ENCODE measurements around the gene GLRX2.

The GLRX2 gene

DNA sequence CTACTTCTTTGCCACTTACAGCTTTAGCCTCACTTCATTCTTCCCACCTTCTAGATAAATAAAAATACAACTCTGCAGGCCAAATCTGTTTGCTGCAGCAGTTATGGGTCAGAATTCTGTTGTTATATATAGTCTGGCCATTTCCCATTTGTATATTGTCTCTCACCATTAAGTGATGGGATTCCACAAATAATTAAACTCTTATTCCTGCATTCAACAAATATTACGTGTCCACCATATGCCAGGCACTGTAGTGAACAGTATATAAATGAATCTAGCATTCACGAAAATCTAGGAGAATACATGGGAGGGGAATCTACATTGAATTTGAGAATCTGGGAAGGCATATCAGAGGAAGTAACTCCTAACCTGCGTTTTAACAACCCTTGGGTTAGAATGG is 5.7 kb upstream of the GLRX2 start:
- DNase-seq: no peak

DNA sequence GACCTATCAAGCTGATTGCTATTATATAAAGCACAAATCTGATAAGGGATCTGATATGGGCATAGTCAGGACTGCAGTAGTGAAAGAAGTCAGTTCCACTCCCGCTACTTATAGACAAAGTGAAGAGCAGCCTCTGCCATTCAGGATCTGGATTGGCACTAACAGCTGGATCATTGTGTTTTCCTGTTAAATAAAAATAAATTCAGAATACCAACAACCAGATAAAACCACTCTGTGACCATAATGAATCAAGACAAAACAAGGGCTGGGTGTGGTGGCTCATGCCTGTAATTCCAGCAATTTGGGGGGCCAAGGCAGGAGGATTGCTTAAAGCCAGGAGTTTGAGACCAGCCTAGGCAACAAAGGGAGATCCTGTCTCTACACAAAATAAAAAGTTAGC is 5.0 kb upstream of the GLRX2 start:
- DNase-seq: no peak

DNA sequence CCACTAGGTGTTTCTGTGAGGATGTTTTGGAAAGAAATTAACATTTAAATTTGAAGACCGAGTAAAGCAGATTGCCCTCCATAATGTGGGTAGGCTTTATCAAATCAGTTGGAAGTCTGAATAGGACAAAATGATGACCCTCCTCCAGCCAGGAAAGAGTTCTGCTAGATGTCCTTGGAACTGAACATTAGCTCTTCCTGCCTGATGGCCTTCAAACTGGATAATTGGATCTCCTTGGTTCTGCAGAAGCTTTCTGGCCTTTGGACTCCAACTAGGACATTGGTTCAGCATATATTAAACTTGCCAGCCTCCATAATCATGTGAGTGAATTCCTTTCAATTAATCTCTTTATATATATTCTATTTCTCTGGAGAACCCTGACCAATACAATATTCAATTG is 4.4 kb upstream of the GLRX2 start:
- no peak for DNase-seq

DNA sequence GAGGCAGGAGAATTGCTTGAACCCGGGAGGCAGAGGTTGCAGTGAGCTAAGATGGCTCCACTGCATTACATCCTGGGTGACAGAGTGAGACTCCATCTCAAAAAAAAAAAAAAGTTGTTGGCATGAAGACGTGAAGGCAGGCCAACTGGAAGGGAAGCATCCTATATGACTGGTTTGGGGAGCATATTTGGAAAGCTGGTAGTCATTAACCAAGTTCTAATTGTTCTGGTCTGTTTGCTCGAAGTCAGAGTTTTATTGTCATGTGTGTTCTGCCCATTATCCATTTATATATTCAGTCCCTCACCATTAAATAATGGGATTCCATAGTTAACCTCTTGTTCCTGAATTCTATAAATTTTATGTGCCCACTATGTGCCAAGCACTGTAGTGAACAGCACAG is 3.3 kb upstream of the GLRX2 start:
- no peak for DNase-seq

DNA sequence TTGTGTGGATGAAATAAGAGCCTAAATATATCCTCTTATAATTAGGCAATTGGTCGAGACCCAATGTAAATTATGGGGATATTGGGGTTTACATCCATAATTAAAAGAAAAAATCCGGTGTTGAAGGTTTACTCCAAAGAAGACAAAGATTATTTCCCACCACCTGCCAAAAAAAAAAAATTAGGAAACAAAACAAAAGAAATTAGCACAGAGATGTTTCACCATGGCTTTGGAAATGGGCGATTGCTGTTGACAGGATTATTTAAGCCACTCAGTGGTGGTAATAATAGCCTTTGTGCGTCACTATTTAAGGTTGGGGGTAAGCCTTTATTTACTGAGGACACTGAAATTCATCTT is 585 bp upstream of the GLRX2 start:
- DNase-seq: peak; percentile 61

DNA sequence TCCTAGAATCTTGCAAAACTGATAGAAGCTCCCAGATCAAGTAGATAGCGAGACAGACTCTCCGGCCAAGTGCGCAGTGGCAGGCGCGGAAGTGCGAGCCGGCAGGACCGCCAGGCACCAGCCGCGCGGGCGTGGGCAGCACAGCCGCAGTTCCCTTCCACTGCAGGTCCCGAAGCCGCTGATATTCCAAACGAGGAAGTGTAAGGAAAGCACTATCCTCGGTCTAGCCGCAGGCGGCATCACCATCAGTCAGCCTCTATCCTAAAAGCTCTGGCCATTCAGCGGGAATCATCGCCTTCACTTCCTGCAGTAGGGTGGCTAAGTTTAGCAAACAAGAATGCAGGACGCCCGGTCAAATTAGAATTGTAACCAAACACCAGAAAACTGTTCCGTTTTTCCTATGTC is 710 bp downstream of the GLRX2 start:
- DNase-seq: no peak

DNA sequence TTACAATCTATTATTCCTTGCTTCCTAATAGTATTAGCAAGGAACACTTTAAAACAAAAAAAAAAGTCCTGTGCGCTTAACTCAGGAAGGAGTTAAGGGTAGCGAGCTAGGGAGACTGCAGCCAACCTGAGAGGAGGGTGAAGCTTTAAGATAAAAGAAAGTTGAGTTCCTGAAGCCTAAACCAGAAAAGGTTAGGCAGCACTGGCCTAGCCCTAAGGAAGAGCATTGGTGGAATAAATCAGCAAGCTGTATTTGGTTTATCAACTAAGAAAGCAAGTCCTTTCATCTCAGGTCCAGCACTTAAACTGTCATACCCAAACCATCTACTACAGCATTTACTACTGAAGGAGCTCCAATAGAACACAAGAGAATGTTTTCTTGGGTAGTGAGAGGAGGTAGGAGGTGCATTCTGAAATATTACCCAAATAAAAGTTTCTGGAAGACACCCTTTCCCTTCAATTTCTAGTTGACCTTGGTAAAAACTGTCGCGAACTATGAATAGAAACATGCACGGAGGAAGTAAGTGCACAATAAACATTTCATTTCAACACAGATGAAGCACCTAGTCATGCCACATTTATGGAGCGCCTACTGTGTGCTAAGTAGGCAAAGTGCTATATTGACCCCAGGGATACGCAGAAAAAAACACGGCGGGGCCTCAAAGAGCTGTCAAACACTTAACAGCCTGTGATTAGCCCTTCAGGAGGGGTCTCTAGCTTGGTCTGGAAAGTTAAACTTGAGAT is 1.3 kb downstream of the GLRX2 start:
- DNase-seq: no peak

DNA sequence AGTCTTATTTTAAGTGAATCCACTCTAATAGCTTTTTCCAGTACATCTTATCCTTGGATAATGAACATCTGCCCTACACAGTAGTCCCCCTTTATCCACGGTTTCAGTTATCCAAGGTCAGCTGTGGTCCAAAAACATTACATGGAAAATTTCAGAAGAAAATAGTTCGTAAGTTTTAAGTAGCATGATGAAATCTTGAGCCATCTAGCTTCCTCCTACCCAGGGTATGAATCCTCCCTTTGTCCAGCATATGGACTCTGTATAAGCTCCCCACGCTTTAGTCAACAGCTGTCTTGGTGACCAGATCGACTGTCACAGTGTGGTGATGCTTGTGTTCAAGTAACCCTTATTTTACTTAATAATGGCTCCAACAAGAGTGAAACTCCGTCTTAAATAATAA is 2.6 kb downstream of the GLRX2 start:
- no peak for DNase-seq

DNA sequence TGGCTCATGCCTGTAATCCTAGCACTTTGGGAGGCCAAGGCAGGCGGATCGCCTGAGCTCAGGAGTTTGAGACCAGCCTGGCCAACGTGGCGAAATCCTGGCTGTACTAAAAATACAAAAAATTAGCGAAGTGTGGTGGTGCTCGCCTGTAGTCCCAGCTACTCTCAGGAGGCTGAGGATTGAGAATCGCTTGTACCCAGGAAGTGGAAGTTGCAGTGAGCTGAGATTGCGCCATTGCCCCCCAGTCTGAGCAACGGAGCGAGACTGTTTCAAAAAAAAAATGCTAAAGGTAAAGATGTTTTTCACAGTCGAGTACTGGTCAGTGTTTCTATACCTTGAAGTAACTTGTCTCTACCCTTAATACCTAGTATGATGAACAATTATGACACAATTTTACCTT is 11.1 kb downstream of the GLRX2 start:
- no peak for DNase-seq

DNA sequence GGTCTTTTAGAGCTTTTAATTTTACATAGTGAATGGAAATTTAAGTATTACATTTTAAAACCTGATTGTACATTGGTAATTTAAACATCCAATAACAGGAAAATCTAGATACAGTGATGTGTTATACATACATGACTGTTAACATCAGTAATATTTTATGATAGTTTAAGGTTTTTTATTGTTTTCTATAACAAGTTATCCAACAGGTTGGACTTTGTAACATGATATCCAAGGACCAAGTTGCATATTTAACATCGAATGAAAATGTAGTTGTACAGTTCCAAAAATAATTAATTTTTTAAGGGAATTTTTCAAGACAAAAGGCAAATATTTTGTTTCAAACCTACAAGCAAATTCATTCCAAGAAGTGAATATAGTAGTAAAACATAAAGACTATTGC is 14.3 kb downstream of the GLRX2 start:
- no peak for DNase-seq

DNA sequence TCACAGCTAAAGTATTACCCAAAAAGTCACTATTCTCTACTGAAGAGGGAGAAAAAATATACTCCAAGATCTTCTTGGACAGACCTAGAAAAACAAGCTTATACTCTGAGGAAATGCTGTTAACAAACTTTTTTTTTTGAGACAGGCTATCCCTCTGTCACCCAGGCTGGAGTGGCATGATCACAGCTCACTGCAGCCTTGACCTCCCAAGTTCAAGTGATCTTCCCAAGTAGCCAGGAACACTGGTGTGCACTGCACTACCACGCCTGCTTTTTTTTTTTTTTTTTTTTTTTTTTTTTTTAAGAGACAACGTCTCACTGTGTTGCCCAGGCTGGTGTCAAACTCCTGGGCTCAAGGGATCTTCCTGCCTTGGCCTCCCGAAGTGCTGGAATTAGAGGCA is 17.3 kb downstream of the GLRX2 start:
- no peak for DNase-seq

DNA sequence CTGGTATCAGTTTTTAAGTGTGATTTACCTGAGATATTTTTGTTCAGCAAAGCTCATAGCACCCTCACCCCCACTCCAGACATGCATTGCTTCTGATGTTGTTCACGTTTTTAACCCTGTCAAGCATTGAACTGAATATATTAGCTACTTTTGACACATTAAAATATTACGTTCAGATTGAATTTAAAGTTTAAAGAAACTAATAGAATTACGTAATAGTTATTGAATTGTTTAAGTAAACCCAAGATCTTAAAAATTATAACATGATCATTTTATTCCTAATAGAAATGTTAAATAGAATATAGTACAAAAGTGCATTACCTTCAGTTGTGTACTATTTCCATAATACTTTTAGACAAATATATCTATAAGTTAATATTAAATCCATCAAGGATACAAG is 18.9 kb downstream of the GLRX2 start:
- no peak for DNase-seq

DNA sequence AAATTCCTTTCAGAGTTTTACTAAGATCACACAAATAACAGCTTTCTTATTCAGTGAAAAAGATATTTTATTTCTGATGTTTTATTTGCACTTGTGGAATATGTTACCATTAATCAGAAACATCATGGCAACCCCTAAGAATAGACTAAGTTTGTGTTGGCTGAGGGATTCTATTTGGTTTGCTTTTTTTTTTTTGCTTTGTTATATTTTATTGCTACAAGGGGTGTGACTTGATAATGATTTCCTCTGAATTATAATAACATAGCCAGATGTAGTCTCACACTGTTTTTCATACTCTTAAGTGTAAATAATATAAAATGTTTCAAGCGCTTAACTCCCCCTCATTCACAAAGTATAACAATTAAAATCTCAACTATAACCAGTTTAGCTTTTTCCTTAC is 20.0 kb downstream of the GLRX2 start:
- DNase-seq: no peak

DNA sequence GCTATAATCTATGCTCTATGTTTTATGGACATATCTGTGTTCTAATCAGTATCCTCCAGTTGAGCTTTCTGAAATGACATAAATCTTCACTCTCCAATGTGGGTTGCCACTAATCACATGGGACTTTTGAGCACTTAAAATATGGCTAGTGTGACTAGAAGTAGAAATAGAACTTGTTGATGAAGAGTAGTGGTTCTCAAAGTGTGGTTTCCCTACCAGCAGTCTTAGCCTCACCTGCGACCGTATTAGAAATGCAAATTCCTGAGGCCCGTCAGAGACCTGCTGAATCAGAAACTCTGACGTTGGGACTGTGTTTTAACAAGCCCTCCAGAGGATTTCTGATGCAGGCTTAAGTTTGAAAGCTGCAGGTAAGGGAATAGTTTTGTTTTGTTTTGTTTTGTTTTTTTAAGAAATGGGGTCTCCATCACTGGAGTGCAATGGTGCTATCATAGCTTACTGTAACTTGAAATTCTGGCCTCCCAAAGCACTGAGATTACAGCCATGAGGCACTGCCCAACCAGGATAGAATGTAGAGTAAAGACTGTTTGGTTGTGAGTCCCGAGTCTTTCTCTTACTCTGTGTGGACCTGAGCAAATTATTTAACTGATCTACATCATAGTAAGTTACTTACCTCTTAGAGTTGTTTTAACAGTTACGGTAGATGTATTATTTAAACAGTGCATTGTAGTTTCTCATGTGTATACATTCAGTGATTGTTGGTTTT is 21.7 kb downstream of the GLRX2 start:
- no peak for DNase-seq

DNA sequence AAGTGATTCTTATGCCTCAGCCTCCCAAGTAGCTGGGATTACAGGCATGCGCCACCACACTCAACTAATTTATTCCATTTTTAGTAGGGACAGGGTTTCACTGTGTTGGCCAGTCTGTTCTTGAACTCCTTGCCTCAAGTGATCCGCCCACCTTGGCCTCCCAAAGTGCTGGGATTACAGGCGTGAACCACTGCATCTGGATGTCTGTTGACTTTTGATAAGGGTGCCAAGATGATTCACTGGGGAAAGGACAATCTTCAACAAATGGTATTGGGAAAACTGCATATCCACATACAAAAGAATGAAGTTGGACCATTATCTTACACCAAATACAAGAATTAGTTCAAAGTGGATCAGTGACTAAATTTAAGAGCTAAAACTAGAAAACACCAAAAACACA is 26.0 kb downstream of the GLRX2 start:
- no peak for DNase-seq

DNA sequence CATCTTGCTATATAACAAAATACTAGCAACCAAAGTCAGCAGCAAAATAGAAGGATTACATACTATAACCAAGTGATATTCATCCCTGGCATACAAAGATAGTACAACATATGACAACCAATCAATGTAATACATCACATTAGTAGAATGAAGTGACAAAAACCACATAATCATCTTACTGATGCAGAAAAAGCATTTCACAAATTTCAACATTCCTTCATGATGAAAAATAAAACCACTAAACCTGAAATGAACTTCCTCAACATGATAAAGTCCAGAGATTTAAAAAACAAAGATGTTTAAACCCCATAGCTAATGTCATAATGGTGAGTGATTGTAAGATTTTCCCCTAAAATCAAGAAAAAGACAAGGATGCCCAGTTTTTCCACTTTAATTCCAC is 27.2 kb downstream of the GLRX2 start:
- no peak for DNase-seq

DNA sequence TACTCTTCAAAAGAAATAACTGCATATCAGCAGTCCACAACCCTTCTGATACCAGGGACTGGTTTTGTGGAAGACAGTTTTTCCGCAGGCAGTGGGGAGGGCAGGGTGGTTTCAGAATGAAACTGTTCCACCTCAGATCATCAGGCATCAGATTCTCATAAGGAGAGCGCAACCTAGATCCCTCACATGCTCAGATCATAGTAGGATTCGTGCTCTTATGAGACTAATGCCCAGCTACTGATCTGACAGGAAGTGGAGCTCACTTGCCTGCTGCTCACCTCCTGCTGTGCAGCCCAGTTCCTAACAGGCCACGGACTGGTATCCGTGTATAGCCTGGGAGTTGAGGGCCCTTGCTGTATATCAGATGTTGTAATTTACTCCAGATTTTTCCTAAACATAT is 34.3 kb downstream of the GLRX2 start:
- DNase-seq: no peak

DNA sequence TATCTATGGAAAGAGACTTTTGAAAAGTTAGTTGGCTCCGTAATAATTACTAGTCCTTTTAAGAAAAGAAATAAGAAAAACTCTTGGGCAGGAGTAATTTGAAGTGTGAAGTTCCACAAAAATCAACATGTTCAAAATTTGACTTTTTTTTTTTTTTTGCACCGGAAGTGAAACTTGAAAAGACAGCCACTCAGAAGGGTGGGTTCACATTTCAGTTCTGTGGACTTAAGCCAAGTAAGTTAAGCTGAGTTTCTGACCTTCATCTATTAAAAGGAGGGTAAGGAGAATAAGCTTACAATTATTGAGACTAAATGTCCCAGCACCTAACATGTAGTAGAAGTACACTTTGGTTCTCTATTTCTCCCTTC is 34.8 kb downstream of the GLRX2 start:
- no peak for DNase-seq

DNA sequence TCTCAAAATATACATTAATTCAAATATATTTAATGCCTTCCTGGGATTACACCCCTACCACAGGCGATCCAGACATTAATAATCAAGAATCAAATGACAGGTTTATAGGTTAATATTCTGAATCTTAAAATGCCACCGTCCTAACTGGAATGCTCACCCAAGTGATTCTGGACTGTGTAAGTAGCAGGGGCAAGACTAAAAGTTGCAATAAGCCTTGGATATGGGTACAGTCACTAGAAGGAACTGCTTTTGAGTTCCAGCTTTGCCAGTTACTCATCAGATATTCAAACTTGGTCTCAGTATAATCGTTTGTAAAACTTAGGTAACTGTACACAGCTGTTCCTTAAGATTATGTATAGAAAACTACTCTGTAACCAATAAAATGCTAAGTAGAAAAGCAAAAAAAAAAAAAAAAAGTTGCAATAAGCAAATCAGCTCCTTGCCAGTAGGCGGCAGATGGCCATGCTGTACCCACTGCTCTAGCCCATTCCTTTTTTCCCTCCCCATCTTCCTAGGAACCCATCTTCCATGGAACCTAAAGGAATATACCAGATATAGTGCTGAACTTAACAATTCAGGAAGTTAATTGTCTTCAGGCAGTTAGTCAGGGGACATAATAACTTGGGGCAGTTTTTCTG is 35.3 kb downstream of the GLRX2 start:
- DNase-seq: no peak

DNA sequence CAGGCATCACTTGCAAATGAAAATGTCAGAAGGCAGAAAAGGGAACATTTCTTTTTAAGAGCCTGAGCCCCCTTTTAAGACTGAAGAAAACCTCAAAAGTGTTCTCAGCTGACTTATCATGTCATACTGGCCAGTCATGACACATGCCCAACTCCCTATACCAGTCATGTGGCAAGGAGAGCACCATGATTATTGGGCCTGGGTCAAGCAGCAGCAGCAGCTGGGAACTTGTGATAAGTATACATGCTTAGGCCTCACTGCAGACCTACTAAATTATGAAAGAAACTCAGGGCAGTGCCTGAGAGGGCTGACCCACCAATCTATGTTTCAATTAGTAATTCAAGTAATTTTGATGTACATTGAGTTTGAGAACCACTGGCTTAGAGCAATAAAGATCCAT is 37.2 kb downstream of the GLRX2 start:
- DNase-seq: no peak

DNA sequence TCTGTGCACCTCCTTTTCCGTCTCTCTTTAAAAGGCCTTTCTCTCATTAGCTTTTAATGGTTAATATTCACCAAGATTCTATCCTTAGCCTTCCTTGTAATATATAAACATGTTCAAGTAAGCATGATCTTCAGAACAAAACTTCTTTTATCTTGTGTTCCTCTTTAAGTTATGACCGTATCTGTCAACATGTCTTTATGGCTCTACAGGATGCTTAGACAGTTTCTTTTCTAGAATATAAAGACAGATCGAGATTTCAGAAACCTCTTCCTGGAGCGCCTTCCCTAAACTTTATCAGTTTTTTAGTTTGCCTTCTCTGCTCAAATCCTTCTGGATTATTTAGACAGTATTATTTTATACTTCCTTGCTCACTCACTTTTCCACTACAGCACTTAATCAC is 38.6 kb downstream of the GLRX2 start:
- DNase-seq: no peak

DNA sequence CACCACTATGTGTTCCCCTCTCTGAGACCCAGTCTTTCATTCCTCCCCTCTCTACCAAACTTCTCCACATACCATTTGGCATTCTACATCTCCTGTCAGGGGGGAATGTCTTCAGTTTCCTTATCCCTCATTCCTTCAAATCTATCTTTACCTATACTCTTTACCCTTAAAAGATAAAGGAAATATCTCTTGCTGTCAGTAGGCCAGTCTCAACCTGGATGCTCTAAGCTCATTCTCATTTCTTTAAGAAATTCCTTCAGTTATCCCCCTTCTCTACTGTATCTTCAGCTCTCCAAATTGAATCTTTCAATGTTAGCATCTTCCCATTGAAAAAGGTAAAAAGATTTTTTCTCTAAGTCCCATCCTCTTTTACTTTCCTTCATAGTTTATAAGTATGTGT is 39.3 kb downstream of the GLRX2 start:
- DNase-seq: no peak

DNA sequence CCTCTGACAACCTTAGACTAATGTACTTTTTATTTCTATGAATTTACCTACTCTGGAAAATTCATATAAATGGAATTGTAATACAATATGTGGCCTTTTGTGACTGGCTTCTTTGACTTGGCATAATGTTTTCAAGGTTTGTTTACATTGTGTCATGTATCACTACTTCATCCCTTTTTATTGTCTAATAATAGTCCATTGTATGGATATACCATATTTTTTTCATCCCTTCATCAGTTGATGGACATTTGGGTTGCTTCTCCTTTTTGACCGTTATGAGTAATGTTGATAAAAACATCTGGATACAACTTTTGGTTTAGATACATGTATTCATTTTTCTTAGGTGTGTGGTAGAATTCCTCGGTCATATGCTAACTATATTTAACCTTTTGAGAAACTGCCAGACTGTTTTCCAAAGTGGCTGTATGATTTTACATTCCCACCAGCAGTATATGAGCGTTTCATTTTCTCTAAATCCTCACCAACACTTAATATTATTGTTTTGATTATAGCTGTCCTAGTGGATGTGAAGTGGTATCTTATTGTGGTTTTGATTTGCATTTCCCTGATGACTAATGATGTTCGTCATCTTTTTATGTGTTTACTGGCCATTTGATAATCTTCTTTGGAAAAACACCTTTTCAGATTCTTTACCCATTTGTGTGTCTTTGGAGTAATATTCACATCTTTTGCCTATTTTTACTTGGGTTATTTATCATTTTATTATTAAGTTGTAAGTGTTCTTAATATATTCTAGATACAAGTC is 42.3 kb downstream of the GLRX2 start:
- no peak for DNase-seq

DNA sequence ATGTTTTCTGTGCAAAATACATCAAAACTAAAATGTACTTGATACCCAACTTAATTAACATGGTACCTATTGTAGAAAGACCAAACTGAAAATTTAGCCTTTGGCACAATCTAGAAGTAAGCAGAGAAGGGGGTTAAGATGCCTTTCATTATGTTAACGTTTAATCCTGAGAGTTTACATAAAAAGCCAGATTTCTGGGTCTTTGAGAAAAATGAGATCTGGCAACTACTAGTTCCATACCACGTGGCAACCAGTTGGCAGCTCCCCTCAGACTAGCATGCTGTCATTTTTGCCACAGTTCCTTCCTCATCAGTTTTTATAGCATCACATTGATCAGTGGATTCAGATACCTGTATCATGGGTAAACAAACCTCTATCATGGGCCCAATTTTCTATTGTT is 44.3 kb downstream of the GLRX2 start:
- DNase-seq: no peak

Data from NCI-H2227 treated with DMSO at 0.1 percent for 48 hours (cell line).